Neural progenitor cell (in vitro differentiated cells): ENCODE results near the gene ESPNL.

Source experiments
- CTCF ChIP-seq: fragments of 200-600 bp; sonication (generic); IDR thresholded peaks from 2 replicates; pipeline ENCODE4 v1.5.1; 2017; ENCODE audit warnings: antibody characterized with exemption, mild to moderate bottlenecking
- EZH2 ChIP-seq: fragments of 200-600 bp; sonication (generic); IDR thresholded peaks from 2 replicates; pipeline ENCODE4 v1.6.1; 2017; ENCODE audit warnings: antibody characterized with exemption, mild to moderate bottlenecking, moderate library complexity
- EZH2phosphoT487 ChIP-seq: fragments of 200-600 bp; sonication (generic); IDR thresholded peaks from 2 replicates; pipeline ENCODE4 v1.6.1; 2017; ENCODE audit warnings: antibody characterized with exemption

GRCh38 chr2:238114331-238114841 lies 14.2 kb downstream of the ESPNL start:
- TF ChIP-seq EZH2phosphoT487 = no peak
- no peak for TF ChIP-seq CTCF
- TF ChIP-seq EZH2 = no peak
